Upper lobe of right lung (tissue), 1 donor: ENCODE results near the gene FGFBP1. TPM values are rescaled to one million over a fixed set of nuclear protein-coding genes. Genes with fewer than 3 reads are reported as not detected.

Source experiments
- ATAC-seq: fragments of 200-7000 bp; cut with Tn5 transposase; one replicate; pipeline ENCODE4 v1.9.1; 2020; ENCODE audit warnings: mild to moderate bottlenecking, moderate library complexity
- DNase-seq: peaks from one replicate; pipeline ENCODE4 v3.0.0-alpha.2; 2020
- H3K27ac ChIP-seq: fragments of 200-600 bp; one replicate; pipeline ENCODE4 v1.8.0; 2022
- H3K27me3 ChIP-seq: fragments of 200-600 bp; one replicate; pipeline ENCODE4 v1.8.0; 2022; ENCODE audit warnings: mild to moderate bottlenecking
- H3K36me3 ChIP-seq: fragments of 200-600 bp; one replicate; pipeline ENCODE4 v1.8.0; 2022
- H3K4me1 ChIP-seq: fragments of 200-600 bp; one replicate; pipeline ENCODE4 v1.8.0; 2022
- H3K4me3 ChIP-seq: fragments of 200-600 bp; one replicate; pipeline ENCODE4 v1.8.0; 2022; ENCODE audit warnings: mild to moderate bottlenecking
- H3K9me3 ChIP-seq: fragments of 200-600 bp; one replicate; pipeline ENCODE4 v1.8.0; 2022
- CTCF ChIP-seq: fragments of 200-600 bp; IDR thresholded peaks from one replicate; pipeline ENCODE4 v1.8.0; 2022; ENCODE audit warnings: antibody characterized with exemption
- intact Hi-C: fragments of 100-400 bp; cut with DNase I; formaldehyde crosslinking; loops from one replicate; pipeline ENCODE4 v1.11.0; 2022
- total RNA-seq: library from RNA; stranded (reverse); fragmentation: NEBNext Ultra II Directional; extraction: Animal tissue kit (Norgen Biotek cat#: 25700); gene quantifications from one replicate; pipeline ENCODE4 v1.2.1, GENCODE V29; 2021
- donor health status: DM: no; HTN: yes; CAD: no; lungs with severe emphysema.

The FGFBP1 gene
- total RNA-seq, 1 donor from 2014 or later, result 3.3 TPM

DNA sequence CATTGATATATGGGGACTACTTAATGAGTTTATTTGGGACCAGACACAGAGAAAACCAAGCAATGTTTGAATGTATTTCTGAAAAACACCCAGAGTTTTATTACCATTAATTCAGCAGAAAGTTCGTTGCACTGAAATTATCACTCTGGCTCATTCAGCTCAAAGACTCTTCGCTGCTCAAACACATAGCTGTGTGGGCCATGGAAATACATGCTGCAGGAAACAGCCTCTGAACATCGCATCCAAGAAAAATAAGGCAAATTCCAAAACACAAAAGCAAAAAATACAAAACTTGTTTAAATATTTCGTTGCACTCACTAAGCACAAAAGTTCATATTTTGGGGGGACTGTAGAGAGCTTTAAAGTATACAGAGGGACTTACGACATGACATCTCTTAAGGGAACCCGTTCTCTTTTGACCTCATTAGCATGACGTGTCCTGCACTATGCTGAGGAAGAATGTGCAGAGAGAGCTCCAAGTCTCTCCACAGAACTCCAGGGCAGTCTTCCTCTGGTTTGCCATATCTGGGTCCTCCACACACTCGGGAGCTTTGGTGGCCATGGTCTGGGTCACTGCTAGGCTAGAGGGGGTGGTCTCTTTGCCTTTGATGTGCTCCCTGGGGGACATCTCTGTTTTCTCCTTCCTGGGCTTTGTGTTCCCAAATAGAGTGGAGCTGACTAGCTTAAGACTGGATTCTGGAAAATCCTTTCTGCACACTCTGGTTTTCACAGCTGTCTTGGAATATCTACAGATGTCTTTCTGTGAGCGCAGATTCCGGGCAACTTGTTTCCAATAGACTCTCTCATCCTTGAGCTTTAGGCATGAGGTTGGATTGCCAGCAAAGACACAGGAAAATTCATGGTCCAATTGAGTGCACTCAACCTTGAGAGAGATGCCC is 2.8 kb downstream of the FGFBP1 start:
- H3K27me3 ChIP-seq, result no peaks in the 10 kb centered on the region
- H3K27ac ChIP-seq, result no peak overlapping the region
- DNase-seq (no peak), ATAC-seq (no peak)
- H3K4me1 ChIP-seq, result no peaks in the 10 kb centered on the region
- no peak overlapping the region for H3K4me3 ChIP-seq
- no peaks in the 10 kb centered on the region for H3K36me3 ChIP-seq
- TF ChIP-seq CTCF, result no peak
- no peaks in the 10 kb centered on the region for H3K9me3 ChIP-seq
- intact Hi-C loops, result no loop called here

DNA sequence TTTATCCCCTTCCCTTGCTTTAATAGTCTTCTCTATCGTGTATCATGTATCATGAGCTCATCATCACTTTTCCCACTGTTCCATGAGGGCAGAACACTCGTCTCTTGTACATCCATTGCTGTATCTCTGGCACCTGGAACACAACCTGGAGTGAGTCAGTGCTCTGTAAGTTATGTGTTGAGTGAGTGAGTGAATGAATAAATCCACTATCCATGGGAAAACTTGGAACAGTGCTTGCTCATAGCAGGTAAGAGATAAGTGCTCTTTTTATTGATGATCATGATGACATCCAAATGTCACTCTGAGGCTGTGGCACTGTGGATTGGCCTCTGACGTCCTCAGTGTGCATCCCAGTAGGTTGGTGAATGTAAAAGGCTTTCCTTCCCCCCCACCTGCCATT is 4.3 kb downstream of the FGFBP1 start:
- Histone ChIP-seq H3K9me3 (no peaks in the 10 kb centered on the region), H3K36me3 (no peaks in the 10 kb centered on the region), H3K27me3 (no peaks in the 10 kb centered on the region), H3K27ac (no peak overlapping the region), H3K4me1 (no peaks in the 10 kb centered on the region), H3K4me3 (no peak overlapping the region)
- intact Hi-C loops, result no loop called here
- no peak for TF ChIP-seq CTCF
- ATAC-seq, result no peak
- no peak for DNase-seq

- no peak overlapping the region for H3K4me3 ChIP-seq
- intact Hi-C loops, result no loop called here
- TF ChIP-seq CTCF, result no peak
- no peaks in the 10 kb centered on the region for H3K27me3 ChIP-seq
- no peaks in the 10 kb centered on the region for H3K36me3 ChIP-seq
- no peaks in the 10 kb centered on the region for H3K4me1 ChIP-seq
- H3K9me3 ChIP-seq, result no peaks in the 10 kb centered on the region
- no peak for DNase-seq
- ATAC-seq, result no peak
- no peak overlapping the region for H3K27ac ChIP-seq
These were observed 6.9 kb downstream of the FGFBP1 start for GRCh38 chr4:15931451-15932210.

GRCh38 chr4:15930314-15930713 is 8.2 kb downstream of the FGFBP1 start:
- Histone ChIP-seq H3K36me3 (no peaks in the 10 kb centered on the region), H3K9me3 (no peaks in the 10 kb centered on the region), H3K27ac (no peak overlapping the region), H3K4me1 (no peaks in the 10 kb centered on the region), H3K4me3 (no peak overlapping the region), H3K27me3 (no peaks in the 10 kb centered on the region)
- intact Hi-C loops, result no loop called here
- TF ChIP-seq CTCF, result no peak
- DNase-seq (no peak), ATAC-seq (no peak)

DNA sequence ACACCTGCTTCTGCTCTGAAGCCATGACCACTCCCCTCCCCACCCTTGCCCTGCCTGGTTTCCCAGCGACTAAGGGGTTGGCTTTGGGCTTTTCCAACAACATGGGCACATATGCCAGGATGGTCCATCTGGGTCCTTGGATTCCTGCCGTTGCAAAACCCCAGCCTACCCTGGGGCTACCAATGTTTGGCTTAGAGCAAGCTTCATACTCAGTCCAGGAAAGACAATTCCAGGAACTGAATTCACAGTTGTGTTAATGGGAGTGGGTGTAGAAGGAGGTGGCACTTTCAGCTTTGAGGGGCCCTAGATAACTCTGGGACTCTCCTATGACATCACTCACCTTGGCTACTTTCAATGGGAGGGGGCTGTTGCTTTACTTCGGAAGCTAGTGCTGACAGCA is 9.0 kb downstream of the FGFBP1 start:
- ATAC-seq (no peak), DNase-seq (no peak)
- H3K27ac ChIP-seq, result no peak overlapping the region
- H3K4me1 ChIP-seq, result no peaks in the 10 kb centered on the region
- H3K36me3 ChIP-seq, result no peaks in the 10 kb centered on the region
- no peak overlapping the region for H3K4me3 ChIP-seq
- no peaks in the 10 kb centered on the region for H3K9me3 ChIP-seq
- TF ChIP-seq CTCF, result no peak
- no peaks in the 10 kb centered on the region for H3K27me3 ChIP-seq
- intact Hi-C loops, result no loop called here
